NCI-H1048 (cell line): ENCODE measurements around the gene ZMYM2.

Source experiments
- DNase-seq: peaks from one replicate; lab custom pipeline; 2025; lab: John Stamatoyannopoulos, UW

The ZMYM2 gene

DNA sequence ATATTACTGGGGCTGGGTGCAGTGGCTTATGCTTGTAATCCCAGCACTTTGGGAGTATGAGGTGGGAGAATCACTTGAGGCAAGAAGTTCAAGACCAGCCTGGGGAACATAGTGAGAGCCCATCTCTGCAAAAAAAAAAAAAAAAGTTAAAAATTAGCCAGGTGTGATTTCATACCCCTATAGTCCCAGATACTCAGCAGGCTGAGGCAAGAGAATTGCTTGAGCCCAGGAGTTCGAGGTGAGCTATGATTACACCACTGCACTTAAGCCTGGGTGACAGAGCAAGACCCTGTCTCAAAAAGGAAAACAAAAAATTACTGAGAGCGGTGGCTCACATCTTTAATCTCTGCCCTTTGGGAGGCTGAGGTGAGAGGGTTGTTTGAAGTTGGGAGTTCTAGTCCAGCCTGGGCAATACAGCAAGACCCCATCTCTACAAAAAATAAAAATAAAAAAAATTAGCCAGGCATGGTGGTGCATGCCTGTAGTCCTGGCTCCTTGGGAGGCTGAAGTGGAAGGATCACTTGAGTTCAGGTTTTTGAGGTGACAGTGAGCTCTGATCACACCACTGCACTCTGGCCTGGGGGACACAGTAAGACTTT, 87.5 kb downstream of the ZMYM2 start:
- no peak for DNase-seq

DNA sequence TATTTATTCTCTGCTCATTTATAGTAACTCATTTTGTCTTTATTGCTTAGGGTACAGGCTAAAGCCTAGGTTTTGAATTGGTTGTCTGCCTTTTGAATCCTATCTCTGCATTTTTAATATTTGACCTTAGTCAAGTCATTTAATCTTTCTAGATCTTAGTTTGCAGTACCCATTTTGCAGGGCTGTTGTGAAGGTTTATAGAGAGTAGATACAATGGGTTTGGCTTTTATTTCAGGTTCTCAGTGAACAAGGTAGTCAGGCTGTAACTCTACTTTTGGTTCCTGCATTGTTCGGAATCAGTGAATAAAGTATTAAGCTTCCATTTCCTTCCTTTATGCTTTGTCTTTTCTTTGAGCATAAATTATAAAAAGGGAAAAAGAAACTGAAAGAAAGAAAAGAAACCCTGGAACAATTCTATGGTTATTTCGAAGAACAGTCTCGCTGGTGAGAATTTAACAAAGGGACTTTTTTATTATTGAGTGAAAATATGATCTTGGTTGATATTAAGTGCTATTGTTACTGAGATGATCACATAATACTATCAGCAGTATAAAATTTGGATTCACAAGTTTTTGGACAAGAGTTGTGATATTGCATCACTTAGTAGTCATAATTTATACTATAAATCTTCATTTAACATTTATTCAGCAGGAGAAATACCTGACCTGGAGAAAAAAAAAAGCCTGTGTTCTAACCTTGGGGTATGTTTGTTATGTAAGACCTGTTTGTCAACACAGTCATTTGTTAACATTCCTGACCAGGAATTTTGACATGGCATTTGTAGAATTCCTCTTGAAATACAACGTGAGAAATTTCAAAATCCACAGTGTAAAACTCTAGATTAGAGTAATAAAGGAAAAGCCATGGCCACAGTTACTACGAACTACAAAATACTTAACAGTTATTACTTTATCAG, 91.3 kb downstream of the ZMYM2 start:
- no peak for DNase-seq

DNA sequence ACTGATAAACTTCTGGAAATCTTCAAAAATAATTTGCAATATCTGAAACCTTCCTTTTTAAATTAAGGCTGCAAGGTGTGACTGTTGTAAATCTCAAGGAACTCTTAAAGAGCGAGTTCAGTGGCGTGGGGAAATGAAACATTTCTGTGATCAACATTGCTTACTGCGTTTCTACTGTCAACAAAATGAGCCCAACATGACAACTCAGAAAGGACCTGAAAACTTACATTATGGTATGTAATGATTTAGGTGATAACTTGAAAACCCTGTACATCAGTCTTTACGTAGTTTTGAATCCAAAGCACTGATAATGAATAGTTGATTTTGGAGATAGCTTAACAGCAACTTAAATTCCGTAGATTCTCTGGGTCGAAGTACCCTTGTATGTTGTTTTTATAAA, 92.8 kb downstream of the ZMYM2 start:
- DNase-seq, result no peak

DNA sequence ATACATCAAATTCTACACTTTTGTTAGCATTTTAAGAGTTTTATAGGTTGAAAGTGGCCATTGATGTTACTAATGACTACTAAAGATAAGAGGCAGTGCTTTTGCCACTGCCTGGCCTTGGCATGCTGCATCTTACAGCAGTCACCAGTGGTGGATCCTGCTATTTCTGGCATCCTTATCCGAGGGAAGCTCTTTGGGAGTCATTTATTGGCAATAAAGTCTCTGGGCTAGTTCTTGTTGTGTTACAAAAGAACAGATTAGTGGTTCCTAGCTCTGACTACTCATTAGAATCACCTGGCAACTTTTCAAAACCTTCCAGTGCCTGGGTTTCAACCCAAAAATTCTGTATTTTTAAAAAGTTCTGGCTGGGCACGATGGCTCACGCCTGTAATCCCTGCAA, 94.5 kb downstream of the ZMYM2 start:
- DNase-seq, result no peak

DNA sequence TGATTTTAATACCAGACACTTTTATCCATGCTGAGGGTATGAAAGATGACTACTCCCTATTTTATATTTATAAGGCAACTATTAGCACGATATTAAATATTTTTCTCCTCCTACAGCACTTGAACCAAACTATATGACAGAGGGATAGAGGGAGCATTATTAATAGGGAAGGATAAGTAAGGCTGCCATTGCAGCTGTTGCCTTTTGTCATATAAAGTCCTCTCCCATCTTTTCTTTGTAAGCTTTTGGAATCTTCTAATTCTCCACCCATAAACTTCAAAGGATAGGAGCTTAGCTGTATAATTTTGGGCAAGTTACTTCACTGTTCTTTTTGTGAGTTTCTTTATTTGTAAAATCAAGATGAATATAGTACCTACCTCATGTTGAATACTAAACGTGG, 95.4 kb downstream of the ZMYM2 start:
- no peak for DNase-seq

DNA sequence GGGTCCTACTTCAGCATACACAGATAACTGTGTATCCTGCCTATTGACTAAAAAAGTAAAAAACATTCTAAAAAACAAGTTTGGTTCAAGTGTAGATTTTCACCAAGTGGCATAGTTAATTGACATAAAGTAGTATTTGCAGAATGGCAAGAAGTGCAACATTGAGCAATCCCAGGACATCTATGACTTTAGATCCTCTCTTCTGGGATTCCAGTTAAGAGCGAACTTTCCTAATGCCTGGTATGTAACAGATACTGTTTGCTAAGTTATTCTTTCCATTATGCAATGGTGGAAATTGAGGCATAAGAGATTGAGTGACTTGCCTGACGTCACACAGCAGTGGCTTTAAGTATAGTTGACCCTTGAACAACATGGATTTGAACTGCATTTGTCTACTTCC, 96.1 kb downstream of the ZMYM2 start:
- no peak for DNase-seq

DNA sequence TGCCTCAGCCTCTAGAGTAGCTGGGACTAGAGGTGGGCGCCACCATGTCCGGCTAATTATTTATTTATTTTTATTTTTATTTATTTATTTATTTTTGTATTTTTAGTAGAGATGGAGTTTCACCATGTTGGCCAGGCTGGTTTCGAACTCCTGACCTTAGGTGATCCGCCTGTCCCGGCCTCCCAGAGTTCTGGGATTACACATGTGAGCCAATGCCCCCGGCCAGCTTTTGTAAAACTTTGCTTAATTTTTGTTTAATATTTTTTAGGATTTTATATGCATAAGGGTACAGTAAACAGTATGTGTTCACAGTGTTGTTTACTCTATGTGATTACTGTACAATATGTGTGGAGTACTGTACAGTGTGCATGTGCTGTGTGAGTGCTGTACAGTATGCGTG, 98.7 kb downstream of the ZMYM2 start:
- no peak for DNase-seq

DNA sequence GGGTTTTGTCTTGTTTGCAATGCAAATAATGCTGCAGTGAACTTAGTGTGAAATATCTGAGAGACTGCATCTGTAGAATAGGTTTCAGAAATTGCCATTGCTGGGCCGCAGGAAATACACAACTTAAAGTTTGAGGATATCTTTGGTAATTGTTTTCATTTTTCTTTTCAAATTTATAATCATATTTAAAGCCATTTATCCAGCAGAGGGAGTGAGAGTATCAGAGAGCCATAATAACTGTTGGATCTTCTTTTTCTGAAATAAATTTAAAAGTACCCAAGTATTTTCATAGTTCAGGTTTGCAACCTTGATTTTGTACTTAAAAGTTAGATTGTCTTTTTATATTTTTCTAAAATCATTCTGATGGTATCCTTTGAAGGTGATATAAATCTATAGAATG, 99.4 kb downstream of the ZMYM2 start:
- DNase-seq, result no peak

DNA sequence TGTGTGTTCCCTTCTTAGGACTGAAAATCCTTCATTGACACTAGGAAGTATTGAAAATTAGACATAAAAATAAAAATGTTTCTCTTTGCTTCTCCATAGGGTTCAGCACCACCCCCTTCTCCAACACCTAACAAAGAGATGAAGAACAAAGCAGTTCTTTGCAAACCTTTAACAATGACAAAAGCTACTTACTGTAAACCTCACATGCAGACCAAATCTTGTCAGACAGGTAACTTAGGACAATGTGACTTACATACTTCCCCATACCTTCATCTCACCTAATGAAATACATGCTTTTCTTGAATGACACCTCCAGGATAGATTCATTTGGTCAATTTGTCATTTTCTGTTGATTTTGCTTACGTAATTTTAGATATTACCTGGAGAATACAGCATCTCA, 99.9 kb downstream of the ZMYM2 start:
- DNase-seq, result no peak

DNA sequence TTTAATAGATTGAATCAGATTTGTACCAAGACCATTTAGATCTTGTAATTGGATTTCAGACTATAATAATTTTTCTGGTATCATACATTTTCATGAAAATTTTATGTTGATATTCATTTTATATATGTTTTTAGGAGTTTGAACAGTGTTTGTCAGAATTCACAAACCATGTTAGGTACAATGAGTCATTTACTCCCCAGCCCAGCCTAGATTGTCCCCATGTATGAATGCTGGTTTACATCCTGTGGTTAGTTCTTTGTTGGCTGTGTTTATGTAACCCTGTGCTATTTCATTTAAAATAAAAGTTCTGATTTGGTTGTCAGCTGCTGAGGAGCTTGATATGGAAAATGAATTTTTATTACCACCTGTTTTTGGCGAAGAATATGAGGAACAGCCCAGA, 105.6 kb downstream of the ZMYM2 start:
- no peak for DNase-seq

DNA sequence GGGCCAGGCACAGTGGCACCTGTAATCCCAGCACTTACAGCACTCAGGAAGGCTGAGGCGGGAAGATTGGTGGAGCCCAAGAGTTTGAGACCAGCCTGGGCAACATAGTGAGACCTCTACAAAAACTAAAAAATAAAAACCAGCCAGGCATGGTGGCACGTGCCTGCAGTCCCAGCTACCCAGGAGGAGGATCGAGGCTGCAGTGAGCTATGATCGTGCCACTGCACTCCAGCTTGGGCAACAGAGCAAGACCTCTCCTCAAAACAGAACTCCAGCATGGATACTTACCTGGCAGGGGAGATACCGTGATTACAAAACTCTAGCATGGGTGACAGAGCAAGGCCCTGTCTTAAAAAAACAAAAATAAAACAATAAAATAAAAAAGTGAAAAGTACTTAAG, 107.0 kb downstream of the ZMYM2 start:
- DNase-seq, result no peak

DNA sequence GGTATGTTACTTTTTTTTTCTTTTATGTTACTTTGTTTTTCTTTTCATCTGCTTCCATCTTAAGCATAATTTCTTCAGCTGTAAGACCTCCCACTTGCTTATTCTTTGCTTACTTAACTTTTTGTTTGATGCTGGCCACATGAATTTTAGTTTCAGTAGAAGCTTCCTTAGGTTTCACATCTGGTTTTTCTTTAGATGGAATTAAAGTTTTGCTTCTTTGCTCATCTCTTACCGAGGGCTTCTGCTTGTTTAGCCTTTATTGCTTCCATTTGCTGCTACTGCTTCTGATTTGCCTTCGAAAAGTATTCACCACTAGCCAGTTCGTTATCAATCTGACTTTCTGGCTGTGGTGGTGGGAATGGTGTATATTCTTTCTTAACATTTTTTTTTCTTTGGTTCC, 111.4 kb downstream of the ZMYM2 start:
- no peak for DNase-seq

DNA sequence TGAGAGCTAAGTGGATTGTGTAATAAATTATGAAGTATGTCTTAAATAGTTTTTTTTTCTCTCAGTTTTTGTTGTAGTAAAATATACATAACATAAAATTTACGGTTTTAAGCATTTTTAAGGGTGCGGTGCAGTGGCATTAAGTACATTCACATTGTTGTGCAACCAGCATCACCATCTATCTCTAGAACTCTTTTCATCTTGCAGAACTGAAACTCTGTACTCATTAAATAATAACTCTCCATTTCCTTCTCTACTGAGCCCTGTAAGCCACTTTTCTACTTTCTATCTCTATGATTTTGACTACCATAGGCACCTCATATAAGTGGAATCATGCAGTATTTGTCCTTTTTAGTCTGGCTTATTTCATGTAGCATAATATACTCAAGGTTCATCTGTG, 115.2 kb downstream of the ZMYM2 start:
- DNase-seq, result no peak

DNA sequence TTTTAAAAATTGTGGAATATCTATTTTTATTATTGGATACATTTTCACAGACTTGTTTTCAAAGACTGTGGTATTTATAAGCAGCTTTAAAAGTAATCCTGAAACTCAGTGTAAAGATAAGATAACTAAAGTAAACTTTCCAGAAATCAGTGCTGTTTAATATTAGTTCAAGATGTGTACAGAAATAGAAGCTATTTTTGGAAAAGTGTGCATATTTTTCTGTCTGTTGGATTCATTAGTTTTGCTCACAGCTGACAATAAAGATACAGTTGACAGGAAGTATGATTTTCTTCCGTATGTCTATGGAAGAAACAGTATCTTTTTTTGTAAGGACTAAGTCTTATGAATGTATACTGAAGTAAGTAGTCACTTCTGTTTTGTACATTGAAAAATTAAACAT, 116.4 kb downstream of the ZMYM2 start:
- no peak for DNase-seq

DNA sequence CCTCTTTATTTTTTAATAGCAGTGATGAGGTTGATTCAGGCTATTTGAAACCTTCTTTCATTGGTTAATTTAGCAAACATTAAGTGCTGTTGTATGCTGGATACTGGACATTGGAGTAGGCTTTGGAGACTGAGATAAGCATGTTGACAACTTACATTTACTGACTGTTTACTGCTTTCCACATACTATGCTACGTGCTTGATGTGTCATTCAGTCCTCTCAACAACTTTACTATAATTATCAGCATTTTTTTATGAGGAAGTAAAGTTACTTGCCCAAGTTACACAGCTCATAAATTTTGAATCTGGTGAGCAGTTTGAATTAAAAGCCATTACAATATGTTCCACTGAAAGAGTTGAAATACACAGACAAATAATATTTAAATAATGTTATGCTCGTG, 118.6 kb downstream of the ZMYM2 start:
- DNase-seq, result no peak

DNA sequence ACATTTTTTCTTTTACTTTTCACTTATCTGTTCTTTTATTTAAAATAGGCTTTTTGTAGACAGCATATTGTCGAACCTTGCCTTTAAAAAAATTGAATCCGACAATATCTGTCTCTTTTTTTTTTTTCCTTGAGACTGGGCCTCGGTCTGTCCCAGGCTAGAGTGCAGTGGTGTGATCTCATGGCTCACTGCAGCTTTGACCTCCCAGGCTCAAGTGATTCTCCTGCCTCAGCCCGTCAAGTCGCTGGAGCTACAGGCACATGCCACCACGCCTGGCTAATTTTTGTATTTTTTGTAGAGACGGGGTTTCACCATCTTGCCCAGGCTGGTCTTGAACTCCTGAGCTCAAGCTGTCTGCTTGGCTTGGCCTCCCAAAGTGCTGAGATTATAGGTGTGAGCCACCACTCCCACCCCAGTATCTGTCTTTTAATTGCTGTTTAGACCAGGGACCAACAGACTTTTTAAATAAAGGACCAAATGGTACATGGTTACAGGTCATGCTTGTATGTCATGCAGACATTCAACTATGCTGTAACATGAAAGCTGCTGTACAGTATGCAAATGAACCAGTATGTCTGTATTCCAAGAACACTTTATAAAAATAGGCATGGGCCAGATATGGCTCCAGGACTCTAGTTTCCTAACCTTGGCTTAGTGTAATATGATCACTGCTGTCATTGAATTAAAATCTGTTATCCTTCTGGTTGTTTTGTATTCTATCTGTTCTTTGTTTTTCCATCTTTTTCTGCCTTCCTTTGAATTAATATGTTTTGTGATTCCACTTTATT, 122.0 kb downstream of the ZMYM2 start:
- no peak for DNase-seq

DNA sequence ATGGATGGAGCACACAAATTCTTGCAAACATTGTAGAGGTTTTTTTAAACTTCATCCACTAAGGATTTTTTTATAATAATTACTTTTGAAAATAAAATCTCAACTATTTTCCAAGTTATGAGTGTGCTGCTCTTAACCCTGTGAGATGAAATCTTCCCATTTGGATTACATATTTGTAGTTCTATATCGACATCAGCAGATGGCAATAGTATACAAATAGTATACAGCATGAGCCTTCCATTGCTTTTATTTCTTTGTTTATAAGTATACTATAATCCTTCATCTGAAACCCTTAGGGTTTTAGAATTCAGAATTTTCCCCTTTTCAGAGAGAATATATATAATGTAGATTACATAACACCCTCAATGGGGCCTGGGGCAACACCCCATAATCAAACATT, 131.8 kb downstream of the ZMYM2 start:
- no peak for DNase-seq

DNA sequence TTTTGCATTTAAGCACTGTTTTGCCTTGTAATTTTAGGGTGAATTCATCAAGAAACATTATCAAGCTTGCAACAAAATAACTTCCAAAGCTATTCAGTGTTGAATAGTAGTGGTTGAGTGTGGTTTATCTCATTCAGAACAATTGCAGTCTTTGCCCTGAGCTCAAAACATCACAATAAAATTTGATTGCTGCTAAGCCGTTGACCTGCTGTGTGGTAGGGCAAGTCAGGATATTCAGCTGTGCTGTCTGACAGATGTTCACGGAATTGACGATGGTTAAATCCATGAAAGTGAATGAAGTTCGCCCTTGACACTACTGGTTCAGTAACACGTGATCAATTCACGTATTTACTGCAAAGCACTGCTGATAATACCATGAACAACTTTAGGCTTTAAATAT, 135.4 kb downstream of the ZMYM2 start:
- no peak for DNase-seq

DNA sequence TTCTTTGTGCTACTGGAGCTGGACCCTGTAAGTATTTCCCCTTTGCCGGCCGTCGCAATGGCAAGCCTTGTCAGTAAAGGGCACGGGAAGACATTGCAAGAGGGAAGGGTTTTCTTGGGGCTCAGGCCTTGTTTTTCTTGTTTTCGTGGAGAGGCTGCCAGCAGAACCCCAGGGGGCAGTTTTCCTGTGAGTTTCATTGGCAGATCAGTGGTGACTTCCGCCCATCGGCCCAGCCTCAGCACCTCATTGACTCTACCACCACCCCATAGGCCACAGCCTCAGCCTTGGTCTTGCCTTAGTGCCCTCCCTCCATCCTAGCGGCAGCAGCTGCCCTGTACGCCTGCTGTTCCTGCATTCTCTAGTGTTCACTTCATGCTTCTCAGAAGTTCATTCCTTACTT, 140.8 kb downstream of the ZMYM2 start:
- no peak for DNase-seq

DNA sequence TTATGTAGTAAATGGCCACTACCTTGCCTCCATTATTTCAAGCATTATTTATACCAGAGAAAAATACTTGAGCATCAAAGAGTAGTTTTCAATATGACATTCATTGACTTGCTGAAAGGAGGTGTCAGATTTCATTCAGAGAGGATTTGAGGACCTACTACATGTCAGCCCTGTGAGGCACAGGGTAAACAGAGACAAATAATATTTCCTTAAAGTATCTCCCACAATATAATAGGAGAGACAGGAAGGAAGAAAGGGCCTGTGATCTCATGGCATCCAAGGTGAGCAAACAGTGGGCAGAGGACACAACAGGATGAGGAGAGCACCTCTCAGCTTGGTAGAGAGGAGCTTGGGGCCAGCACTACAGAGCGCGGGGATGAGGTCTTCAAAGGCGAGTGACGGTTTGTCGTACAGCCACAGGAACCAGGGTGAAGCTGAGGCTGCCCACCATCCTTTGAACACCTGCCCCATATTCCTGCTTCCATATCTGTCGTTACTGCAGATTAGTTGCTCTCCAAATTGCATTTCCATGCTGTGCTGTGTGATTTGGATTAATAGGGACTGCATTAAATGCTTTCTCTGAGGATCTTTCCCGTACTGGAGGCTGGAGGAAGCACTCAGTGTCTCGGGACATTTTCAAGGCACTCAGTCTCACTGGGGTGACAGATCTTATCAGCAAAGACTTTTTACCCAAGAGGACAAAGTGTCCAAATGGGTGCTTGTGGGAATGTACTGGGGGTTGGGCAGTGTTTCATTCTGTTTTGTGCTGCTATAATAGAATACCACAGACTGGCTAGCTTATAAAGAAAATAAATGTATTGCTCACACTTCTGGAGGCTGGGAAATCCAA, 143.2 kb downstream of the ZMYM2 start:
- no peak for DNase-seq

DNA sequence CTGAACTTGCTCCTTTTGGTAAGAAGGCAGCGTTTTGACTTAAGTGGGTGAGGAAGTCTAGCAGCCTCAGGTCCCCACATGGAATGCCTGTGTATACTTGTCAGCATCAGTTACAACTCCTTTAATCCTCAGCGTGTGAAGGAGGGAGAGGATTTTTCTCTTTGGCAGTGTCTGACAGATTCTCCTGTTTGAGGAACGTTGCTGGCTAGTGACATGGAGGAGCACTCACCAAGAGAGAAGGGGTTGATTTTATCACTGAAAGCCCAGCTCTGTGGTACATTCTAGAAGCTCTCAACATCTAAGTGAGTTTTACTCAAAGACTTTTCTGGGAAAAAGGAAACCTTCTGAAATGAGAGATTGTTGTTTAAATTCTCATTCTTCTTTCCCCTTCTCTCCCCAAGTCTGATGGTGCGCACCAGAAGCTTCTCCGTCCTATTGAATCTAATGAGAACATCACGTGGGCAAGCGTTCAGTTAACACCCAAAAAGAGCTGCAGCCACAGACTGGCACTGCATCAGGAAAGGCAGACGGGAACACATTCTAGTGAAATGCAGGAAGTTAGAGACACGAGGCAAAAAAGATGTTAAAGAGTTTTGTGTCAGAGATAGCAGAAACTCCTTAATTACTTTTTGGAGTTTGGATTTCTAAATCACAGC, 144.1 kb downstream of the ZMYM2 start:
- DNase-seq, result no peak
